SK-MEL-5 (cell line): ENCODE data around the gene PRDM1. TPM values are rescaled to one million over a fixed set of nuclear protein-coding genes. Genes with fewer than 3 reads are reported as not detected.

Source experiments
- DNase-seq: peaks from one replicate; pipeline ENCODE4 v3.0.0-alpha.2; 2016; ENCODE audit warnings: low read depth, low spot score
- in situ Hi-C: cut with HindIII; loops from 2 replicates; pipeline ENCODE4 v1.10.0; 2016; ENCODE audit warnings: low sequenced_read_pairs, high pct_unique_total_duplicates, low pct_unique_long_range_greater_than_20kb
- total RNA-seq: library from RNA; depleted of rRNA; stranded (reverse); fragments of >200 nt; shearing (Covaris generic); gene quantifications from 2 replicates; pipeline ENCODE4 v1.2.3, GENCODE V29; 2014

PRDM1 gene
- total RNA-seq, 1 experiment from 2014 or later = 0.16 TPM

- in situ Hi-C loops = no loop called here
- no peak for DNase-seq
These were observed 20.3 kb downstream of the PRDM1 start for GRCh38 chr6:106106276-106107042.

GRCh38 chr6:106107043-106107613, 21.0 kb downstream of the PRDM1 start:
- in situ Hi-C loops = no loop called here
- DNase-seq = no peak

- no peak for DNase-seq
- in situ Hi-C loops = no loop called here
These were observed 22.0 kb downstream of the PRDM1 start for GRCh38 chr6:106108129-106108528.

GRCh38 chr6:106109029-106109428, 22.9 kb downstream of the PRDM1 start:
- in situ Hi-C loops = no loop called here
- no peak for DNase-seq

- in situ Hi-C loops = no loop called here
- DNase-seq = no peak
These were observed 24.2 kb downstream of the PRDM1 start for GRCh38 chr6:106110164-106110826.

GRCh38 chr6:106112433-106112832, 26.3 kb downstream of the PRDM1 start:
- in situ Hi-C loops = no loop called here

GRCh38 chr6:106113256-106113959, 27.3 kb downstream of the PRDM1 start:
- in situ Hi-C loops = no loop called here
- DNase-seq = no peak

More at GRCh38 chr6:106112433-106112832, 26.3 kb downstream of the PRDM1 start:
- no peak for DNase-seq

GRCh38 chr6:106114492-106114891, 28.4 kb downstream of the PRDM1 start:
- no peak for DNase-seq

GRCh38 chr6:106115286-106115685, 29.1 kb downstream of the PRDM1 start:
- DNase-seq = no peak
- in situ Hi-C loops = no loop called here

More at GRCh38 chr6:106114492-106114891, 28.4 kb downstream of the PRDM1 start:
- in situ Hi-C loops = no loop called here

GRCh38 chr6:106116125-106116832, 30.1 kb downstream of the PRDM1 start:
- DNase-seq = peak; percentile 4
- in situ Hi-C loops = no loop called here

GRCh38 chr6:106117579-106117978, 31.4 kb downstream of the PRDM1 start:
- no peak for DNase-seq
- in situ Hi-C loops = no loop called here

GRCh38 chr6:106118835-106119431, 32.8 kb downstream of the PRDM1 start:
- in situ Hi-C loops = no loop called here
- no peak for DNase-seq

GRCh38 chr6:106119546-106119945, 33.4 kb downstream of the PRDM1 start:
- no peak for DNase-seq
- in situ Hi-C loops = no loop called here

GRCh38 chr6:106120006-106120405, 33.9 kb downstream of the PRDM1 start:
- DNase-seq = no peak
- in situ Hi-C loops = no loop called here

GRCh38 chr6:106120406-106120805, 34.3 kb downstream of the PRDM1 start:
- in situ Hi-C loops = no loop called here

GRCh38 chr6:106122306-106122918, 36.3 kb downstream of the PRDM1 start:
- DNase-seq = no peak
- in situ Hi-C loops = no loop called here

More at GRCh38 chr6:106120406-106120805, 34.3 kb downstream of the PRDM1 start:
- no peak for DNase-seq
